H1 (cell line): Measurements from ENCODE around the gene SPTBN5. TPM values are rescaled to one million over a fixed set of nuclear protein-coding genes. Genes with fewer than 3 reads are reported as not detected.

Experiments used
- CTCF ChIA-PET: fragments of 300-600 bp; sonication (Branson Sonifier 250); formaldehyde crosslinking; loops from one replicate; lab custom pipeline; 2021; ENCODE audit not compliant: partially characterized antibody; lab: Charles Lee
- POLR2A ChIA-PET: fragments of 300-600 bp; sonication (Branson Sonifier 250); formaldehyde crosslinking; loops from one replicate; lab custom pipeline; 2021; ENCODE audit warnings: inconsistent platforms; ENCODE audit not compliant: partially characterized antibody; lab: Charles Lee
- DNase-seq, 2 experiments: peaks; one replicate each; pipeline versions ENCODE4 v3.0.0 to v3.0.0-alpha.2; 2010 to 2022; ENCODE audit warnings: low spot score in 2 of 2, low read depth in 1 of 2, mixed read lengths in 1 of 2
- FAIRE-seq: peaks from 2 replicates; lab custom pipeline; 2011; peaks lifted over from hg19 to GRCh38; lab: Jason Lieb, UNC
- H2AFZ ChIP-seq: 2 replicates; pipeline ENCODE4 v1.8.1; 2012; ENCODE audit warnings: low read length, inconsistent platforms
- H2AK5ac ChIP-seq: 2 replicates; pipeline ENCODE4 v1.6.1; 2013; ENCODE audit warnings: low read depth, low read length
- H2BK120ac ChIP-seq: replicated peaks from 2 replicates; pipeline ENCODE3; 2013; ENCODE audit warnings: low read depth, low read length, inconsistent platforms
- H2BK12ac ChIP-seq: 2 replicates; pipeline ENCODE4 v1.6.1; 2013; ENCODE audit warnings: low read depth, low read length
- H2BK15ac ChIP-seq: 2 replicates; pipeline ENCODE4 v1.6.1; 2013; ENCODE audit warnings: low read length
- H2BK20ac ChIP-seq: 2 replicates; pipeline ENCODE4 v1.6.1; 2013; ENCODE audit warnings: low read length
- H2BK5ac ChIP-seq: 2 replicates; pipeline ENCODE4 v1.6.1; 2013; ENCODE audit warnings: low read depth, low read length
- H3K14ac ChIP-seq: 2 replicates; pipeline ENCODE4 v1.6.1; 2013; ENCODE audit warnings: inconsistent platforms; ENCODE audit not compliant: insufficient read length
- H3K18ac ChIP-seq: 2 replicates; pipeline ENCODE4 v1.6.1; 2013; ENCODE audit warnings: low read length; ENCODE audit errors: extremely low read depth
- H3K23ac ChIP-seq: 2 replicates; pipeline ENCODE4 v1.6.1; 2013; ENCODE audit warnings: inconsistent platforms; ENCODE audit not compliant: insufficient read length
- H3K23me2 ChIP-seq: 2 replicates; pipeline ENCODE4 v1.6.1; 2013; ENCODE audit warnings: low read depth, low read length
- H3K27ac ChIP-seq: 2 replicates; pipeline ENCODE4 v1.6.1; 2011; ENCODE audit warnings: low read depth, low read length, inconsistent platforms
- H3K27me3 ChIP-seq, 4 experiments: replicated peaks in 1 of 4; 1 replicate in 1 of 4; 2 replicates in 3 of 4; pipeline versions ENCODE4 v1.6.1 to v1.8.1; 2011 to 2013; ENCODE audit warnings: low read length in 3 of 4, mild to moderate bottlenecking in 3 of 4, inconsistent platforms in 2 of 4, mixed read lengths in 2 of 4, moderate library complexity in 1 of 4; ENCODE audit not compliant: control insufficient read depth in 3 of 4, insufficient read depth in 3 of 4; ENCODE audit errors: extremely low read depth in 1 of 4
- H3K36me3 ChIP-seq, 4 experiments: 2 replicates each; pipeline versions ENCODE4 v1.6.1 to v1.8.1; 2011 to 2013; ENCODE audit warnings: mild to moderate bottlenecking in 4 of 4, low read length in 3 of 4, moderate library complexity in 2 of 4, control low read depth in 1 of 4, inconsistent platforms in 1 of 4; ENCODE audit not compliant: insufficient read depth in 4 of 4, control insufficient read depth in 2 of 4
- H3K4ac ChIP-seq: replicated peaks from 2 replicates; pipeline ENCODE3; 2013; ENCODE audit warnings: low read length, low read depth, mixed read lengths, inconsistent platforms; ENCODE audit not compliant: insufficient read length
- H3K4me1 ChIP-seq, 4 experiments: replicated peaks in 1 of 4; 1 replicate in 1 of 4; 2 replicates in 3 of 4; pipeline versions ENCODE4 v1.6.1 to v1.8.1; 2011 to 2013; ENCODE audit warnings: low read length in 3 of 4, inconsistent platforms in 2 of 4, mixed read lengths in 1 of 4; ENCODE audit not compliant: insufficient read depth in 4 of 4, control insufficient read depth in 3 of 4
- H3K4me2 ChIP-seq, 2 experiments: 2 replicates each; pipeline versions ENCODE4 v1.6.1 to v1.8.1; 2011 to 2013; ENCODE audit warnings: low read depth in 2 of 2, low read length in 2 of 2, control low read depth in 1 of 2, inconsistent platforms in 1 of 2, mild to moderate bottlenecking in 1 of 2; ENCODE audit not compliant: insufficient read depth in 1 of 2
- H3K4me3 ChIP-seq, 4 experiments: fragments of 200-600, 300-600 bp in 1 of 4; sonication (generic), shearing (Covaris generic), sonication (Bioruptor Twin) in 1 of 4; 2 replicates each; pipeline versions ENCODE4 v1.5.1 to v1.8.1; 2011 to 2016; ENCODE audit warnings: low read length in 4 of 4, low read depth in 3 of 4, control low read depth in 2 of 4, inconsistent platforms in 2 of 4, mild to moderate bottlenecking in 2 of 4, mixed read lengths in 1 of 4, moderate library complexity in 1 of 4; ENCODE audit not compliant: insufficient read depth in 2 of 4; ENCODE audit errors: extremely low read depth in 1 of 4
- H3K56ac ChIP-seq: replicated peaks from 2 replicates; pipeline ENCODE3; 2013; ENCODE audit warnings: low read depth, mild to moderate bottlenecking, mixed read lengths, low read length, inconsistent platforms; ENCODE audit not compliant: insufficient read length
- H3K79me1 ChIP-seq: 2 replicates; pipeline ENCODE4 v1.6.1; 2013; ENCODE audit warnings: low read depth, low read length, control low read depth
- H3K79me2 ChIP-seq, 2 experiments: 2 replicates each; pipeline versions ENCODE4 v1.6.1 to v1.8.1; 2012 to 2013; ENCODE audit warnings: low read length in 2 of 2, mild to moderate bottlenecking in 2 of 2, inconsistent platforms in 1 of 2; ENCODE audit not compliant: insufficient read depth in 2 of 2, control insufficient read depth in 1 of 2
- H3K9ac ChIP-seq, 4 experiments: replicated peaks in 1 of 4; 1 replicate in 1 of 4; 2 replicates in 3 of 4; pipeline versions ENCODE4 v1.6.1 to v1.8.1; 2011 to 2013; ENCODE audit warnings: low read depth in 3 of 4, low read length in 3 of 4, control low read depth in 2 of 4, mild to moderate bottlenecking in 2 of 4, moderate library complexity in 2 of 4, inconsistent platforms in 1 of 4; ENCODE audit errors: extremely low read depth in 1 of 4
- H3K9me3 ChIP-seq, 2 experiments: 2 replicates each; pipeline versions ENCODE4 v1.6.1 to v1.8.1; 2012 to 2013; ENCODE audit warnings: mild to moderate bottlenecking in 2 of 2, moderate library complexity in 2 of 2, control low read depth in 1 of 2, inconsistent platforms in 1 of 2, low read depth in 1 of 2, low read length in 1 of 2, mixed read lengths in 1 of 2; ENCODE audit not compliant: insufficient read depth in 2 of 2
- H4K20me1 ChIP-seq, 2 experiments: replicated peaks in 1 of 2; 2 replicates each; pipeline versions ENCODE3 to v1.8.1; 2011 to 2013; ENCODE audit warnings: inconsistent platforms in 2 of 2, low read length in 2 of 2, mild to moderate bottlenecking in 1 of 2; ENCODE audit not compliant: insufficient read depth in 2 of 2, control insufficient read depth in 1 of 2
- H4K5ac ChIP-seq: 2 replicates; pipeline ENCODE4 v1.6.1; 2013; ENCODE audit warnings: low read length, low read depth, mixed read lengths, inconsistent platforms; ENCODE audit not compliant: insufficient read length
- H4K8ac ChIP-seq: 2 replicates; pipeline ENCODE4 v1.8.0; 2013; ENCODE audit warnings: mild to moderate bottlenecking, moderate library complexity, low read length, inconsistent platforms; ENCODE audit not compliant: insufficient read depth; ENCODE audit errors: extremely low read depth
- H4K91ac ChIP-seq: replicated peaks from 2 replicates; pipeline ENCODE3; 2013; ENCODE audit warnings: low read length, mixed read lengths, inconsistent platforms; ENCODE audit not compliant: insufficient read length
- CHD2 ChIP-seq: IDR thresholded peaks from 2 replicates; pipeline ENCODE4 v1.6.1; 2012; ENCODE audit warnings: low read length, improper control_type of control experiment
- CTBP2 ChIP-seq: IDR thresholded peaks from 2 replicates; pipeline ENCODE4 v1.7.0; 2011; ENCODE audit warnings: borderline replicate concordance, mild to moderate bottlenecking, moderate library complexity, mixed read lengths, low read length; ENCODE audit not compliant: insufficient read depth, insufficient read length
- EGR1 ChIP-seq: IDR thresholded peaks from 2 replicates; pipeline ENCODE4 v1.6.1; 2011; ENCODE audit warnings: low read depth, low read length, borderline replicate concordance
- EP300 ChIP-seq, 2 experiments: IDR thresholded peaks; 1 replicate in 1 of 2; 2 replicates in 1 of 2; pipeline ENCODE4 v1.6.1; 2011 to 2012; ENCODE audit warnings: low read depth in 2 of 2, low read length in 2 of 2, mild to moderate bottlenecking in 2 of 2, borderline replicate concordance in 1 of 2, inconsistent platforms in 1 of 2, moderate library complexity in 1 of 2
- HDAC6 ChIP-seq: IDR thresholded peaks from one replicate; pipeline ENCODE4 v1.7.1; 2012; ENCODE audit warnings: low read depth, mild to moderate bottlenecking, inconsistent platforms, low read length, moderate library complexity
- RAD21 ChIP-seq, 2 experiments: IDR thresholded peaks in 1 of 2; conservative IDR thresholded peaks in 1 of 2; 2 replicates each; pipeline ENCODE4 v1.6.1; 2011; ENCODE audit warnings: low read depth in 2 of 2, low read length in 2 of 2, improper control_type of control experiment in 1 of 2, inconsistent platforms in 1 of 2, mild to moderate bottlenecking in 1 of 2, moderate library complexity in 1 of 2
- SRF ChIP-seq: IDR thresholded peaks from 2 replicates; pipeline ENCODE4 v1.6.1; 2011; ENCODE audit warnings: mild to moderate bottlenecking, low read depth, low read length, moderate library complexity
- YY1 ChIP-seq: IDR thresholded peaks from 2 replicates; pipeline ENCODE4 v1.6.1; 2011; ENCODE audit warnings: low read depth, mild to moderate bottlenecking, low read length
- WGBS, 2 experiments: shearing (Covaris generic) in 1 of 2; methylation state at CpG; one replicate each; pipeline versions ENCODE4 v1.1.6 to v1.1.7; 2013 to 2015; ENCODE audit warnings: low lambda C conversion rate in 2 of 2, mixed read lengths in 2 of 2, inconsistent platforms in 1 of 2, low coverage in 1 of 2, missing lambda C conversion rate in 1 of 2; ENCODE audit not compliant: insufficient replicate concordance in 2 of 2, insufficient coverage in 1 of 2, insufficient read length in 1 of 2; ENCODE audit errors: extremely low coverage in 1 of 2, missing lambda C conversion rate in 1 of 2; 5-methylcytosine and 5-hydroxymethylcytosine counted together
- polyA plus RNA-seq, 7 experiments: library from polyadenylated mRNA; depleted of rRNA in 3 of 7; stranded (reverse) in 5 of 7; unstranded in 2 of 7; fragments of >200 nt in 5 of 7; fragments of 200-250 nt in 2 of 7; gene quantifications; 1 replicate in 5 of 7; 2 replicates in 1 of 7; 4 replicates in 1 of 7; pipeline versions ENCODE4 v1.2.1 to v1.2.3, GENCODE V29; 2011 to 2013; ENCODE audit warnings: missing spikeins in 2 of 7, mixed read lengths in 2 of 7
- total RNA-seq: library from RNA; stranded (reverse); fragmentation: NEBNext Ultra II Directional; extraction: Animal tissue kit (Norgen Biotek cat#: 25700); gene quantifications from 2 replicates; pipeline ENCODE4 v1.2.1, GENCODE V29; 2021
- TF ChIP-seq, protein P1 (sequence below): IDR thresholded peaks from 2 replicates; pipeline ENCODE4 v1.6.1; 2012; ENCODE audit warnings: inconsistent platforms

The SPTBN5 gene
- total and polyA plus RNA-seq, 2 of the 8 experiments (the other 6 are each of a cell fraction or from before 2014, with no cell fraction given) = 0.32 to 0.84 TPM

- no peak overlapping the region for H4K91ac ChIP-seq
- no peak overlapping the region for H3K23ac ChIP-seq
- peaks cover 0 to 3% (median 0%) of the 10 kb centered on the region in 4 experiments; a peak in 4 of 8 replicates for H3K36me3 ChIP-seq
- POLR2A ChIA-PET = interaction anchor here (1.4 to 1.7 kb wide), 2 partner anchors 12 to 13 kb away, joined by 3 to 5 read pairs; no protein-coding TSS in a partner anchor
- peaks cover 1 to 15% of the 10 kb centered on the region in 2 experiments for H4K20me1 ChIP-seq
- H3K9ac ChIP-seq = no peak overlapping the region
- no peaks in the 10 kb centered on the region for H3K79me2 ChIP-seq
- H2AFZ ChIP-seq = no peak overlapping the region
- no peak overlapping the region for H3K4me3 ChIP-seq
- FAIRE-seq = no peak
- no peaks in the 10 kb centered on the region for H3K9me3 ChIP-seq
- no peak overlapping the region for H3K4me2 ChIP-seq
- H2BK15ac ChIP-seq = no peak overlapping the region
- no peak overlapping the region for H3K18ac ChIP-seq
- H3K4me1 ChIP-seq = no peaks in the 10 kb centered on the region; a peak in 1 of 7 replicates
- no peak overlapping the region for H2BK120ac ChIP-seq
- 91% methylated on average over 3 of the region's 3 CpGs; no CpG with 5 or more reads in 1 of the 2 experiments for WGBS, 2 experiments
- peak overlapping the region; percentile 46; the same call in 1 of the 2 replicates for H4K8ac ChIP-seq
- H3K14ac ChIP-seq = no peak overlapping the region
- H3K27ac ChIP-seq = no peak overlapping the region
- no peak overlapping the region for H3K4ac ChIP-seq
- no peak overlapping the region for H2AK5ac ChIP-seq
- no peak overlapping the region for H4K5ac ChIP-seq
- TF ChIP-seq RAD21 (IDR thresholded peaks at IDR 0.05 in 1 of 2, conservative IDR thresholded peaks at IDR 0.05 in 1 of 2; ENCODE audit: low read depth in 2 of 2, low read length in 2 of 2) = no peak
- TF ChIP-seq EGR1 = no peak
- TF ChIP-seq YY1 = no peak
- TF ChIP-seq CTBP2 = no peak
- TF ChIP-seq, protein P1, sequence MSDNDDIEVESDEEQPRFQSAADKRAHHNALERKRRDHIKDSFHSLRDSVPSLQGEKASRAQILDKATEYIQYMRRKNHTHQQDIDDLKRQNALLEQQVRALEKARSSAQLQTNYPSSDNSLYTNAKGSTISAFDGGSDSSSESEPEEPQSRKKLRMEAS = no peak
- no peak for TF ChIP-seq CHD2
- TF ChIP-seq HDAC6 = no peak
- no peak for TF ChIP-seq SRF
- TF ChIP-seq EP300 (IDR thresholded peaks at IDR 0.05; ENCODE audit: borderline replicate concordance in 1 of 2, low read depth in 2 of 2, low read length in 2 of 2) = no peak
- TF ChIP-seq, all 59 proteins: peak for 0
- Histone ChIP-seq H3K23me2 (no peaks in the 10 kb centered on the region), H3K79me1 (peaks cover 2% of the 10 kb centered on the region; the same call in 1 of the 2 replicates), H2BK12ac (no peak overlapping the region), H3K56ac (no peak overlapping the region), H3K27me3 (no peaks in the 10 kb centered on the region), H2BK5ac (no peak overlapping the region), H2BK20ac (no peak overlapping the region)
- DNase-seq = no peak
- CTCF ChIA-PET = interaction anchor here (0.7 to 2.6 kb wide), 5 partner anchors 23 to 70 kb away, joined by 3 to 10 read pairs (median 5); no protein-coding TSS in a partner anchor
These were observed 59.8 kb downstream of the SPTBN5 start for GRCh38 chr15:41834096-41834495.
